ENCODE results near the gene SEMA3D.

The SEMA3D gene

GRCh38 chr7:85070967-85071628 lies 115.8 kb downstream of the SEMA3D start:
- H3K4me3 ChIP-seq (ENCODE audit: low read depth, low read length), result no peak overlapping the region
- TF ChIP-seq, protein P1, sequence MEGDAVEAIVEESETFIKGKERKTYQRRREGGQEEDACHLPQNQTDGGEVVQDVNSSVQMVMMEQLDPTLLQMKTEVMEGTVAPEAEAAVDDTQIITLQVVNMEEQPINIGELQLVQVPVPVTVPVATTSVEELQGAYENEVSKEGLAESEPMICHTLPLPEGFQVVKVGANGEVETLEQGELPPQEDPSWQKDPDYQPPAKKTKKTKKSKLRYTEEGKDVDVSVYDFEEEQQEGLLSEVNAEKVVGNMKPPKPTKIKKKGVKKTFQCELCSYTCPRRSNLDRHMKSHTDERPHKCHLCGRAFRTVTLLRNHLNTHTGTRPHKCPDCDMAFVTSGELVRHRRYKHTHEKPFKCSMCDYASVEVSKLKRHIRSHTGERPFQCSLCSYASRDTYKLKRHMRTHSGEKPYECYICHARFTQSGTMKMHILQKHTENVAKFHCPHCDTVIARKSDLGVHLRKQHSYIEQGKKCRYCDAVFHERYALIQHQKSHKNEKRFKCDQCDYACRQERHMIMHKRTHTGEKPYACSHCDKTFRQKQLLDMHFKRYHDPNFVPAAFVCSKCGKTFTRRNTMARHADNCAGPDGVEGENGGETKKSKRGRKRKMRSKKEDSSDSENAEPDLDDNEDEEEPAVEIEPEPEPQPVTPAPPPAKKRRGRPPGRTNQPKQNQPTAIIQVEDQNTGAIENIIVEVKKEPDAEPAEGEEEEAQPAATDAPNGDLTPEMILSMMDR (IDR thresholded peaks at IDR 0.05; ENCODE audit: low read depth, low read length, missing control alignments), result no peak
- DNase-seq (ENCODE audit: low read depth), result no peak
- in situ Hi-C loops (cut with HindIII; ENCODE audit: low sequenced_read_pairs), result loop anchor here (25.0 kb wide), 2 partner anchors 616 to 766 kb away; no protein-coding TSS in a partner anchor

DNA sequence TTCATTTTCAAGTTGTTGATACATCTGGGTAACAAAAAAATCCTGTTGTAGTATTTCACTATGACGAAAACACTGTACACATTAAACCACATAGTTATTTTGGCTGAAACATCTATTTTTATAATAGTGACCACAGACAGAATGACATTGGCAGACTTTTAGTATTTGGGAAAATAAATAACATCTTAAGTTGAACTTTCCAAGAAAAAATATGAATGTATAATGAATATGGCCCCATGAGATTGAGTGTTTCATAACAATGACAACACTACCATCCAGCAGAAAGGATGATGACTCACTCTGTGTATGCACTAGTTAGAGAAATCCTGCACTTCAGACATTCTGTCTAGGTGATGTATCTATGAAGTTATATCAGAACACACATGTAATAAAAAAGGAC lies 118.1 kb downstream of the SEMA3D start:
- TF ChIP-seq, protein P1 (IDR thresholded peaks at IDR 0.05; ENCODE audit: low read depth, low read length, missing control alignments), result no peak
- DNase-seq (ENCODE audit: low read depth), result peak; percentile 62
- in situ Hi-C loops (cut with HindIII; ENCODE audit: low sequenced_read_pairs), result loop anchor here (25.0 kb wide), 2 partner anchors 619 to 769 kb away; no protein-coding TSS in a partner anchor
- H3K4me3 ChIP-seq (ENCODE audit: low read depth, low read length), result no peak overlapping the region

DNA sequence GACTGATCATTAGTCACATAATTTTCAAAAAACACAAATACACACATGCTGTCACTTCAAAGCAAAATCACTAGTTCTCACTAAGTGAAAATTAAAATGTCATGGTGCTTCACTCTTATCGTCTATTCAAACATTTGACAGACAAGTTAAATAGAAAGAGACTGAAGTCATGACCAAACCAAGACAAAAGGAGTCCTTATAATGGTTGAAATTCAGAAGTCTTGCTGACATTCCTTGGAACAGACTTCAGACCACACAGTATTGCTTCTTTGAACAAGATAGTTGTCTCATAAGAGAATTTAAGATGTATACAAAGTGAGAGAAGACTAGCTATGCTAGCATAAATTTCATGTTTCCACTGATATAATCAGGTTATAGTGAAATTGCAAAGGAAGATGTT lies 119.5 kb downstream of the SEMA3D start:
- in situ Hi-C loops (cut with HindIII; ENCODE audit: low sequenced_read_pairs), result loop anchor here (25.0 kb wide), 2 partner anchors 620 to 770 kb away; no protein-coding TSS in a partner anchor
- TF ChIP-seq, protein P1 (IDR thresholded peaks at IDR 0.05; ENCODE audit: low read depth, low read length, missing control alignments), result no peak
- H3K4me3 ChIP-seq (ENCODE audit: low read depth, low read length), result no peak overlapping the region
- DNase-seq (ENCODE audit: low read depth), result no peak

DNA sequence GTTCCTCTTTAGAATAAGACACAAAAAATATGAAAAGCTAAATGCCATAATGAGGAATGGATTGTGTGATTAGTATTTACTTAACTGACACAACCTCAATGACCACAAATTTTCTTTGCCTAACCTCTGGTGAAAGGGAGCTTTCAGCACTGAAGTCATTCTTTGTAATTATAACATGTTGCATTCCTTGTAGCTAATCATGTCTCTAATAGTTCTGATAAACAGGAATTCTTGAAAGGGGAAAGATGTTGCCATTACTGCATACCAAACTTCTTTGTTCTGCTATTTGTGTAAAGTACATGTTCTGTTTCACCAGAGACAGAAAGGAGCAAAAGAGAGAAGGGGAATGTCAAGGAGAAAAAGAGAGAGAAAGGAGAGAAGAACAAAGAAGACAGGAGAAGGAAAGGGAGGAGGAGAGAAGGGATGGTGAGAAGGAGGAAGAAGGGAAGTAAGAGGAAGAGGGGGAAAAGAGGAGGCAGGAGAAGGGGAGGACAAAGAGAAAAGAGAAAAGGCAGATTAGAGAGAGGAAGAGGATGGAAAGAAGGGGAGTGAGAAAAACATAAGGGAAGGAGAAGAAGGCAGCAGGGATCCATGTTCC lies 120.9 kb downstream of the SEMA3D start:
- in situ Hi-C loops (cut with HindIII; ENCODE audit: low sequenced_read_pairs), result loop anchor here (25.0 kb wide), 2 partner anchors 621 to 771 kb away; no protein-coding TSS in a partner anchor
- TF ChIP-seq, protein P1 (IDR thresholded peaks at IDR 0.05; ENCODE audit: low read depth, low read length, missing control alignments), result no peak
- peak; percentile 29 for DNase-seq (ENCODE audit: low read depth)
- no peak overlapping the region for H3K4me3 ChIP-seq (ENCODE audit: low read depth, low read length)

- in situ Hi-C loops (cut with HindIII; ENCODE audit: low sequenced_read_pairs), result loop anchor here (25.0 kb wide), 2 partner anchors 622 to 772 kb away; no protein-coding TSS in a partner anchor
- H3K4me3 ChIP-seq (ENCODE audit: low read depth, low read length), result no peak overlapping the region
- TF ChIP-seq, protein P1 (IDR thresholded peaks at IDR 0.05; ENCODE audit: low read depth, low read length, missing control alignments), result no peak
- DNase-seq (ENCODE audit: low read depth), result peak; percentile 51
These were observed 121.5 kb downstream of the SEMA3D start for GRCh38 chr7:85065306-85065705.

GRCh38 chr7:85062651-85063050 lies 124.2 kb downstream of the SEMA3D start:
- DNase-seq (ENCODE audit: low read depth), result no peak
- in situ Hi-C loops (cut with HindIII; ENCODE audit: low sequenced_read_pairs), result loop anchor here (25.0 kb wide), 2 partner anchors 625 to 775 kb away; no protein-coding TSS in a partner anchor
- H3K4me3 ChIP-seq (ENCODE audit: low read depth, low read length), result no peak overlapping the region
- TF ChIP-seq, protein P1 (IDR thresholded peaks at IDR 0.05; ENCODE audit: low read depth, low read length, missing control alignments), result no peak

Data from astrocyte of the cerebellum (primary cell).